ENCODE results near the gene ABCC5. TPM values are rescaled to one million over a fixed set of nuclear protein-coding genes. Genes with fewer than 3 reads are reported as not detected.

Gene ABCC5
- polyA plus RNA-seq, 1 donor (not counting 4 experiments of a cell fraction or from before 2014, with no cell fraction given): 28.7 TPM

DNA sequence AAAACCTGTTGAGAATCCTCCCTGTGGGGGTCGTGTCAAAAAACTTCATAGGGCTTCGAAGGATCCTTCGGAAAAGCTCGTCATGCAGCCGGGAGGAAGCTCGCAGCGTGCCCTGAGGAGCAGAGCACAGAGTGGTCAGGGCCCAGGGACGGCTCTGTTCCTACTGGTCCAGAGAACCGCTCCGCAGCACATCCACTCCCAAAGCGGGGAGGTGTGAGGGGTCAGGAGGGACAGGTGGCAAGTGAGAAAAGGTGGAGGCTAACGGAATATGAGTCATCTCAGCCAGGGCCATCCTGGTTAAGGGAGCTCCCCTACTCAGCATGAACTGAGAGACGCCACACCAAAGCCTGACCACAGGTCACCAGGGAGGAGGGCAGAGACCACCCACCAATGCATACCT, 66.2 kb downstream of the ABCC5 start:
- no peak overlapping the region for H3K27ac ChIP-seq (ENCODE audit: control insufficient read depth, insufficient read depth, low read length)
- no peaks in the 10 kb centered on the region for H4K20me1 ChIP-seq (ENCODE audit: control insufficient read depth, extremely low read depth, insufficient read depth, low read length)
- H3K9me1 ChIP-seq (ENCODE audit: control insufficient read depth, extremely low read depth, insufficient read depth, low read length): no peaks in the 10 kb centered on the region
- H3K36me3 ChIP-seq (ENCODE audit: control insufficient read depth in 2 of 2, extremely low read depth in 1 of 2, insufficient read depth in 2 of 2, low read length in 2 of 2): peaks cover 10 to 28% of the 10 kb centered on the region in 2 experiments
- no peak overlapping the region for H3K4me3 ChIP-seq (ENCODE audit: control insufficient read depth in 2 of 3, extremely low read depth in 1 of 3, insufficient read depth in 2 of 3, low read depth in 1 of 3, low read length in 3 of 3)
- FAIRE-seq (no peak), DNase-seq (ENCODE audit: low read depth, low spot score) (no peak)
- TF ChIP-seq EZH2 (IDR thresholded peaks at IDR 0.05; ENCODE audit: low read length): no peak
- TF ChIP-seq, protein P1, sequence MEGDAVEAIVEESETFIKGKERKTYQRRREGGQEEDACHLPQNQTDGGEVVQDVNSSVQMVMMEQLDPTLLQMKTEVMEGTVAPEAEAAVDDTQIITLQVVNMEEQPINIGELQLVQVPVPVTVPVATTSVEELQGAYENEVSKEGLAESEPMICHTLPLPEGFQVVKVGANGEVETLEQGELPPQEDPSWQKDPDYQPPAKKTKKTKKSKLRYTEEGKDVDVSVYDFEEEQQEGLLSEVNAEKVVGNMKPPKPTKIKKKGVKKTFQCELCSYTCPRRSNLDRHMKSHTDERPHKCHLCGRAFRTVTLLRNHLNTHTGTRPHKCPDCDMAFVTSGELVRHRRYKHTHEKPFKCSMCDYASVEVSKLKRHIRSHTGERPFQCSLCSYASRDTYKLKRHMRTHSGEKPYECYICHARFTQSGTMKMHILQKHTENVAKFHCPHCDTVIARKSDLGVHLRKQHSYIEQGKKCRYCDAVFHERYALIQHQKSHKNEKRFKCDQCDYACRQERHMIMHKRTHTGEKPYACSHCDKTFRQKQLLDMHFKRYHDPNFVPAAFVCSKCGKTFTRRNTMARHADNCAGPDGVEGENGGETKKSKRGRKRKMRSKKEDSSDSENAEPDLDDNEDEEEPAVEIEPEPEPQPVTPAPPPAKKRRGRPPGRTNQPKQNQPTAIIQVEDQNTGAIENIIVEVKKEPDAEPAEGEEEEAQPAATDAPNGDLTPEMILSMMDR (optimal IDR thresholded peaks at IDR 0.05 in 1 of 3, IDR thresholded peaks at IDR 0.05 in 1 of 3, conservative IDR thresholded peaks at IDR 0.05 in 1 of 3; ENCODE audit: extremely low read depth in 1 of 3, insufficient read depth in 2 of 3, low read length in 3 of 3): no peak
- H3K4me1 ChIP-seq (ENCODE audit: control insufficient read depth, extremely low read depth, insufficient read depth, low read length): no peaks in the 10 kb centered on the region
- H2AFZ ChIP-seq (ENCODE audit: control insufficient read depth, low read length): no peak overlapping the region
- no peaks in the 10 kb centered on the region for H3K27me3 ChIP-seq (ENCODE audit: control insufficient read depth, extremely low read depth, insufficient read depth, low read length)
- no peak overlapping the region for H3K4me2 ChIP-seq (ENCODE audit: control insufficient read depth, extremely low read depth, insufficient read depth, low read depth, low read length)
- H3K9me3 ChIP-seq (ENCODE audit: control insufficient read depth, low read depth, low read length): no peaks in the 10 kb centered on the region
- no peak overlapping the region for H3K9ac ChIP-seq (ENCODE audit: control insufficient read depth, extremely low read depth, insufficient read depth, low read length)
- no peaks in the 10 kb centered on the region for H3K79me2 ChIP-seq (ENCODE audit: control insufficient read depth, insufficient read depth, low read length)
- dilution Hi-C loops (cut with MboI; ENCODE audit: extremely low pct_ligation_motif_present, low sequenced_read_pairs): no loop called here

DNA sequence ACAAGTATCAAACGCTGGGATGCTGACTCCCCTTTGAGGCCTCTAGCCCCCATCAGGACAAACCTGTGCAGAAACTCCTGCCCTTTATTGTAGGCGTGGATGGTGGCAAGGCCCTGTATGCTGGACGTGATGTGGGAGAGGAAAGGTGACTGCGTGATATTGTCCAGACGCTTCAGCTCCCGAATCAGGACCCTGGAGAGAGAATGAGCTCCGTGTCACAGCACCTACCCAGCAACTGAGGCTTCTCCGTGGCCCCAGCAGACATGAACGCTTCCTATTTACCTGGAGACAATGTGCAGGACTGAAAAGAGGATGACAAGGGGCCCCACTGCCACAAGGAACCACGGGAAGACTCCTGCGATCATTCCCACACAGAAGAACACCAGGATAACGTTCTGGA, 68.0 kb downstream of the ABCC5 start:
- DNase-seq (ENCODE audit: low read depth, low spot score): no peak
- dilution Hi-C loops (cut with MboI; ENCODE audit: extremely low pct_ligation_motif_present, low sequenced_read_pairs): no loop called here
- Histone ChIP-seq H3K4me1 (ENCODE audit: control insufficient read depth, extremely low read depth, insufficient read depth, low read length) (no peaks in the 10 kb centered on the region), H3K9me3 (ENCODE audit: control insufficient read depth, low read depth, low read length) (no peaks in the 10 kb centered on the region), H3K9me1 (ENCODE audit: control insufficient read depth, extremely low read depth, insufficient read depth, low read length) (no peaks in the 10 kb centered on the region), H3K79me2 (ENCODE audit: control insufficient read depth, insufficient read depth, low read length) (no peaks in the 10 kb centered on the region), H3K36me3 (ENCODE audit: control insufficient read depth in 2 of 2, extremely low read depth in 1 of 2, insufficient read depth in 2 of 2, low read length in 2 of 2) (peaks cover 10 to 29% of the 10 kb centered on the region in 2 experiments), H3K4me3 (ENCODE audit: control insufficient read depth in 2 of 3, extremely low read depth in 1 of 3, insufficient read depth in 2 of 3, low read depth in 1 of 3, low read length in 3 of 3) (no peak overlapping the region), H3K27ac (ENCODE audit: control insufficient read depth, insufficient read depth, low read length) (no peak overlapping the region), H3K27me3 (ENCODE audit: control insufficient read depth, extremely low read depth, insufficient read depth, low read length) (no peaks in the 10 kb centered on the region), H3K4me2 (ENCODE audit: control insufficient read depth, extremely low read depth, insufficient read depth, low read depth, low read length) (no peak overlapping the region), H4K20me1 (ENCODE audit: control insufficient read depth, extremely low read depth, insufficient read depth, low read length) (no peaks in the 10 kb centered on the region), H2AFZ (ENCODE audit: control insufficient read depth, low read length) (no peak overlapping the region), H3K9ac (ENCODE audit: control insufficient read depth, extremely low read depth, insufficient read depth, low read length) (no peak overlapping the region)
- TF ChIP-seq EZH2 (IDR thresholded peaks at IDR 0.05; ENCODE audit: low read length): no peak
- no peak for FAIRE-seq

DNA sequence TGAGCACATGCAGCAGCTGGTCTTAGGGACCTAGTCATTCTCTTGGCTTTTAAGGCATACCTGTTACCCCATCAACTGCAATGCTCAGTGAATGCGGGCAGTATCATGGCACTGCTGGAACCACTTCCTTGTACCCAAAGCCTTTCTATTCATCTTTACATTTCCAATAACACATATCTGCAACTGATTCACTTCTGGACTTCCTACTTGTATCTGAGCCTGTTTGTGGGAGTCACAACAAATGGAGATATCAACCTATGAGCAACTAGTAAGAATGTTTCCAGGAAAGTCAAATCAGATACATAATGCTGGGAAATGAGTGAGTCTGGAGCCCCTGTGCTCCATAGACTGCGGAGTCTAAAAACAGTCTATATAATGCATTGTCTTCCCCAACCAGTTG, 71.6 kb downstream of the ABCC5 start:
- no peaks in the 10 kb centered on the region for H4K20me1 ChIP-seq (ENCODE audit: control insufficient read depth, extremely low read depth, insufficient read depth, low read length)
- no peak overlapping the region for H3K9ac ChIP-seq (ENCODE audit: control insufficient read depth, extremely low read depth, insufficient read depth, low read length)
- H3K4me3 ChIP-seq (ENCODE audit: control insufficient read depth in 2 of 3, extremely low read depth in 1 of 3, insufficient read depth in 2 of 3, low read depth in 1 of 3, low read length in 3 of 3): no peak overlapping the region
- H2AFZ ChIP-seq (ENCODE audit: control insufficient read depth, low read length): no peak overlapping the region
- no peaks in the 10 kb centered on the region for H3K9me3 ChIP-seq (ENCODE audit: control insufficient read depth, low read depth, low read length)
- FAIRE-seq (no peak), DNase-seq (ENCODE audit: low read depth, low spot score) (no peak)
- H3K27ac ChIP-seq (ENCODE audit: control insufficient read depth, insufficient read depth, low read length): no peak overlapping the region
- no peaks in the 10 kb centered on the region for H3K79me2 ChIP-seq (ENCODE audit: control insufficient read depth, insufficient read depth, low read length)
- dilution Hi-C loops (cut with MboI; ENCODE audit: extremely low pct_ligation_motif_present, low sequenced_read_pairs): no loop called here
- no peaks in the 10 kb centered on the region for H3K9me1 ChIP-seq (ENCODE audit: control insufficient read depth, extremely low read depth, insufficient read depth, low read length)
- peaks cover 16 to 25% of the 10 kb centered on the region in 2 experiments for H3K36me3 ChIP-seq (ENCODE audit: control insufficient read depth in 2 of 2, extremely low read depth in 1 of 2, insufficient read depth in 2 of 2, low read length in 2 of 2)
- H3K27me3 ChIP-seq (ENCODE audit: control insufficient read depth, extremely low read depth, insufficient read depth, low read length): no peaks in the 10 kb centered on the region
- no peaks in the 10 kb centered on the region for H3K4me1 ChIP-seq (ENCODE audit: control insufficient read depth, extremely low read depth, insufficient read depth, low read length)
- no peak for TF ChIP-seq EZH2 (IDR thresholded peaks at IDR 0.05; ENCODE audit: low read length)
- TF ChIP-seq, protein P1 (optimal IDR thresholded peaks at IDR 0.05 in 1 of 3, IDR thresholded peaks at IDR 0.05 in 1 of 3, conservative IDR thresholded peaks at IDR 0.05 in 1 of 3; ENCODE audit: extremely low read depth in 1 of 3, insufficient read depth in 2 of 3, low read length in 3 of 3): no peak
- H3K4me2 ChIP-seq (ENCODE audit: control insufficient read depth, extremely low read depth, insufficient read depth, low read depth, low read length): no peak overlapping the region

All from keratinocyte (primary cell).